ENCODE measurements around the gene PTPN3. TPM values are rescaled to one million over a fixed set of nuclear protein-coding genes. Genes with fewer than 3 reads are reported as not detected.

Gene PTPN3
- polyA plus RNA-seq, 3 donors, result not detected

- no peaks in the 10 kb centered on the region for H3K79me2 ChIP-seq (ENCODE audit: insufficient read depth, low read length)
- H3K4me3 Mint-ChIP-seq, result no peak overlapping the region
- H3K4me2 ChIP-seq (replicated peaks; ENCODE audit: extremely low read depth, low read length, poor library complexity, severe bottlenecking), result no peak overlapping the region
- peaks cover 7 to 26% (median 15%) of the 10 kb centered on the region in 3 donors for H3K27me3 Mint-ChIP-seq (ENCODE audit: low read depth in 3 of 3)
- no peaks in the 10 kb centered on the region for H3K4me1 ChIP-seq (ENCODE audit: control insufficient read depth in 1 of 2, insufficient read depth in 2 of 2, low read length in 2 of 2)
- intact Hi-C loops (cut with micrococcal nuclease), result no loop called here
- no peaks in the 10 kb centered on the region for H3K27me3 ChIP-seq (ENCODE audit: control insufficient read depth in 2 of 2, insufficient read depth in 2 of 2, low read length in 2 of 2)
- H2AFZ ChIP-seq (ENCODE audit: insufficient read depth, low read depth, low read length, poor library complexity, severe bottlenecking), result no peak overlapping the region
- H3K27ac Mint-ChIP-seq, result no peak overlapping the region
- no peaks in the 10 kb centered on the region for H4K20me1 ChIP-seq (ENCODE audit: insufficient read depth, low read length)
- no peak for DNase-seq
- no peak overlapping the region for H3K27ac ChIP-seq (ENCODE audit: low read depth in 1 of 2, low read length in 2 of 2)
- H3K9me3 ChIP-seq (replicated peaks in 1 of 2; ENCODE audit: control insufficient read depth in 1 of 2, insufficient read depth in 1 of 2, low read length in 2 of 2), result no peaks in the 10 kb centered on the region
- no peaks in the 10 kb centered on the region for H3K4me1 Mint-ChIP-seq
- no peaks in the 10 kb centered on the region for H3K36me3 Mint-ChIP-seq
- no peaks in the 10 kb centered on the region for H3K36me3 ChIP-seq (replicated peaks in 1 of 2; ENCODE audit: control insufficient read depth in 1 of 2, insufficient read depth in 2 of 2, low read length in 2 of 2)
- peaks cover 0 to 2% (median 0%) of the 10 kb centered on the region in 7 donors for H3K9me3 Mint-ChIP-seq
- WGBS (ENCODE audit: insufficient coverage), result 87% methylated on average over 7 of the region's 10 CpGs
- H3K9ac ChIP-seq (ENCODE audit: insufficient read depth, low read length, poor library complexity, severe bottlenecking), result no peak overlapping the region
- no peak for TF ChIP-seq CTCF (IDR thresholded peaks at IDR 0.05)
- no peak overlapping the region for H3K4me3 ChIP-seq (replicated peaks in 1 of 3; ENCODE audit: low read depth in 2 of 3, low read length in 3 of 3)
Measured at GRCh38 chr9:109383947-109384346, 114.2 kb downstream of the PTPN3 start.

- H3K27me3 Mint-ChIP-seq (ENCODE audit: low read depth in 3 of 3), result peaks cover 8 to 29% (median 13%) of the 10 kb centered on the region in 3 donors
- DNase-seq, result no peak
- intact Hi-C loops (cut with micrococcal nuclease), result no loop called here
- Histone ChIP-seq H4K20me1 (ENCODE audit: insufficient read depth, low read length) (no peaks in the 10 kb centered on the region), H3K9ac (ENCODE audit: insufficient read depth, low read length, poor library complexity, severe bottlenecking) (no peak overlapping the region), H3K4me3 (replicated peaks in 1 of 3; ENCODE audit: low read depth in 2 of 3, low read length in 3 of 3) (no peak overlapping the region), H3K36me3 (replicated peaks in 1 of 2; ENCODE audit: control insufficient read depth in 1 of 2, insufficient read depth in 2 of 2, low read length in 2 of 2) (no peaks in the 10 kb centered on the region), H3K9me3 (replicated peaks in 1 of 2; ENCODE audit: control insufficient read depth in 1 of 2, insufficient read depth in 1 of 2, low read length in 2 of 2) (no peaks in the 10 kb centered on the region), H3K4me1 (ENCODE audit: control insufficient read depth in 1 of 2, insufficient read depth in 2 of 2, low read length in 2 of 2) (no peaks in the 10 kb centered on the region), H3K27me3 (ENCODE audit: control insufficient read depth in 2 of 2, insufficient read depth in 2 of 2, low read length in 2 of 2) (peaks cover 0 to 2% of the 10 kb centered on the region in 2 donors), H2AFZ (ENCODE audit: insufficient read depth, low read depth, low read length, poor library complexity, severe bottlenecking) (no peak overlapping the region), H3K4me2 (replicated peaks; ENCODE audit: extremely low read depth, low read length, poor library complexity, severe bottlenecking) (no peak overlapping the region), H3K79me2 (ENCODE audit: insufficient read depth, low read length) (no peaks in the 10 kb centered on the region), H3K27ac (ENCODE audit: low read depth in 1 of 2, low read length in 2 of 2) (no peak overlapping the region)
- 91% methylated on average over 15 of the region's 15 CpGs for WGBS (ENCODE audit: insufficient coverage)
- H3K27ac Mint-ChIP-seq, result no peak overlapping the region
- no peaks in the 10 kb centered on the region for H3K4me1 Mint-ChIP-seq
- no peak for TF ChIP-seq CTCF (IDR thresholded peaks at IDR 0.05)
- peaks cover 0 to 2% (median 0%) of the 10 kb centered on the region in 7 donors for H3K9me3 Mint-ChIP-seq
- no peak overlapping the region for H3K4me3 Mint-ChIP-seq
- no peaks in the 10 kb centered on the region for H3K36me3 Mint-ChIP-seq
Measured at GRCh38 chr9:109383356-109383755, 114.8 kb downstream of the PTPN3 start.

Measured in CD14-positive monocyte (primary cell).